Small intestine (tissue), 7 donors: ENCODE measurements around the gene PARN. TPM values are rescaled to one million over a fixed set of nuclear protein-coding genes. Genes with fewer than 3 reads are reported as not detected.
"Not testable (repeated sequence)": the region's sequence is repeated elsewhere in the genome, so short reads cannot be mapped to it uniquely, and the experiment has no call there.

Source experiments
- DNase-seq, 2 donors: peaks; one replicate each; pipeline versions ENCODE4 v3.0.0 to v3.0.0-alpha.2; 2013
- FAIRE-seq: peaks from 2 replicates; lab custom pipeline; 2012; peaks lifted over from hg19 to GRCh38; lab: Jason Lieb, UNC
- H3K27ac ChIP-seq, 3 donors: one replicate each; pipeline ENCODE4 v1.5.1; 2013; ENCODE audit warnings: low read length in 2 of 3, mild to moderate bottlenecking in 2 of 3, control low read depth in 1 of 3, inconsistent platforms in 1 of 3, low read depth in 1 of 3, moderate library complexity in 1 of 3
- H3K27me3 ChIP-seq, 3 donors: one replicate each; pipeline ENCODE4 v1.6.1; 2013; ENCODE audit warnings: low read length in 3 of 3, inconsistent platforms in 1 of 3; ENCODE audit not compliant: control insufficient read depth in 3 of 3, insufficient read depth in 3 of 3
- H3K36me3 ChIP-seq, 3 donors: one replicate each; pipeline ENCODE4 v1.6.1; 2013; ENCODE audit warnings: low read length in 3 of 3, inconsistent platforms in 1 of 3, low read depth in 1 of 3, mild to moderate bottlenecking in 1 of 3, moderate library complexity in 1 of 3; ENCODE audit not compliant: control insufficient read depth in 3 of 3, insufficient read depth in 2 of 3
- H3K4me1 ChIP-seq, 3 donors: one replicate each; pipeline ENCODE4 v1.6.1; 2013; ENCODE audit warnings: low read length in 2 of 3, inconsistent platforms in 1 of 3, low read depth in 1 of 3, mild to moderate bottlenecking in 1 of 3, moderate library complexity in 1 of 3; ENCODE audit not compliant: control insufficient read depth in 3 of 3, insufficient read depth in 2 of 3
- H3K4me3 ChIP-seq, 3 donors: one replicate each; pipeline ENCODE4 v1.5.1; 2013; ENCODE audit warnings: low read length in 3 of 3, control low read depth in 1 of 3, inconsistent platforms in 1 of 3, low read depth in 1 of 3, mild to moderate bottlenecking in 1 of 3, moderate library complexity in 1 of 3
- H3K9me3 ChIP-seq, 2 donors: one replicate each; pipeline ENCODE4 v1.6.1; 2013; ENCODE audit warnings: low read depth in 1 of 2, low read length in 1 of 2; ENCODE audit not compliant: control insufficient read depth in 2 of 2, insufficient read depth in 1 of 2
- WGBS, 3 donors: extraction: QIAGEN DNeasy Blood & Tissue Kit; methylation state at CpG; one replicate each; pipeline ENCODE4 v1.1.7; 2013; 5-methylcytosine and 5-hydroxymethylcytosine counted together
- polyA plus RNA-seq, 4 donors: library from polyadenylated mRNA; stranded (reverse) in 3 of 4; unstranded in 1 of 4; fragments of 200-250 nt in 3 of 4; fragments of 120-200 nt in 1 of 4; gene quantifications; one replicate each; pipeline versions ENCODE4 v1.2.1 to v1.2.3, GENCODE V29; 2013
- donor health status: healthy with polysubstance abuse.
- donor health status: control.
- donor health status: control.
- donor health status: Bipolar disorder and iron deficiency.
- donor health status: healthy.

Gene PARN
- polyA plus RNA-seq, 4 donors, result 11.1 to 25.5 (median 15.8) TPM

DNA sequence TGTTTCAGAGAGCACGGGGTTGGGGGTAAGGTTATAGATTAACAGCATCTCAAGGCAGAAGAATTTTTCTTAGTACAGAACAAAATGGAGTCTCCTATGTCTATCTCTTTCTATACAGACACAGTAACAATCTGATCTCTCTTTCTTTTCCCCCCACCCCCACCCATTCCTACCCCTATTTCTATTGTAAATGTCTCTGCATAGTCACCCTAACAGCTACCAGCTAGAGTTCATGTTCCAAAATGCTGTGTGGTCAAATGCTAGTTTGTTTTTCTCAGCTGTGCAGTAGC is 6.8 kb upstream of the PARN start:
- DNase-seq, H3K4me3 ChIP-seq, H3K9me3 ChIP-seq, H3K27me3 ChIP-seq, FAIRE-seq: not testable (repeated sequence)
- Histone ChIP-seq H3K36me3 (peaks cover 0 to 30% (median 4%) of the 10 kb centered on the region in 3 donors), H3K27ac (peak overlapping the region; percentile 22 to 63 (median 54)), H3K4me1 (peaks cover 15 to 28% (median 19%) of the 10 kb centered on the region in 3 donors)
- WGBS, 3 donors, result 11 to 41% (median 33%) methylated on average over 1 of the region's 1 CpG

DNA sequence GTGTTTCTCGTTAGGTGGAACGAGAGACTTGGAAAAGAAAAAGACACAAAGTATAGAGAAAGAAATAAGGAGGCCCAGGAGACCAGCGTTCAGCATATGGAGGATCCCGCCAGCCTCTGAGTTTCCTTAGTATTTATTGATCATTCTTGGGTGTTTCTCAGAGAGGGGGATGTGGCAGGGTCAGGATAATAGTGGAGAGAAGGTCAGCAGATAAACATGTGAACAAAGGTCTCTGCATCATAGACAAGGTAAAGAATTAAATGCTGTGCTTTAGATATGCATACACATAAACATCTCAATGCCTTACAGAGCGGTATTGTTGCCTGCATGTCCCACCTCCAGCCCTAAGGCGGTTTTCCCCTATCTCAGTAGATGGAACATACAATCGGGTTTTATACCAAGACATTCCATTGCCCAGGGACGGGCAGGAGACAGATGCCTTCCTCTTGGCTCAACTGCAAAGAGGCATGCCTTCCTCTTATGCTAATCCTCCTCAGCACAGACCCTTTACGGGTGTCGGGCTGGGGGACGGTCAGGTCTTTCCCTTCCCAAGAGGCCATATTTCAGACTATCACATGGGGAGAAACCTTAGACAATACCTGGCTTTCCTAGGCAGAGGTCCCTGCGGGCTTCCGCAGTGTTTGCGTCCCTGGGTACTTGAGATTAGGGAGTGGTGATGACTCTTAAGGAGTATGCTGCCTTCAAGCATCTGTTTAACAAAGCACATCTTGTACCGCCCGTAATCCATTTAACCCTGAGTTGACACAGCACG is 6.3 kb upstream of the PARN start:
- not testable (repeated sequence) for H3K9me3 ChIP-seq, H3K27me3 ChIP-seq, FAIRE-seq, H3K4me3 ChIP-seq
- peaks cover 0 to 29% (median 4%) of the 10 kb centered on the region in 3 donors for H3K36me3 ChIP-seq
- H3K4me1 ChIP-seq, result peaks cover 12 to 31% (median 19%) of the 10 kb centered on the region in 3 donors
- WGBS, 3 donors, result 22 to 46% (median 34%) methylated on average over 17 of the region's 17 CpGs
- peak; percentile 45 to 71 for DNase-seq
- H3K27ac ChIP-seq, result peak overlapping the region; percentile 57 to 100 (median 65)

DNA sequence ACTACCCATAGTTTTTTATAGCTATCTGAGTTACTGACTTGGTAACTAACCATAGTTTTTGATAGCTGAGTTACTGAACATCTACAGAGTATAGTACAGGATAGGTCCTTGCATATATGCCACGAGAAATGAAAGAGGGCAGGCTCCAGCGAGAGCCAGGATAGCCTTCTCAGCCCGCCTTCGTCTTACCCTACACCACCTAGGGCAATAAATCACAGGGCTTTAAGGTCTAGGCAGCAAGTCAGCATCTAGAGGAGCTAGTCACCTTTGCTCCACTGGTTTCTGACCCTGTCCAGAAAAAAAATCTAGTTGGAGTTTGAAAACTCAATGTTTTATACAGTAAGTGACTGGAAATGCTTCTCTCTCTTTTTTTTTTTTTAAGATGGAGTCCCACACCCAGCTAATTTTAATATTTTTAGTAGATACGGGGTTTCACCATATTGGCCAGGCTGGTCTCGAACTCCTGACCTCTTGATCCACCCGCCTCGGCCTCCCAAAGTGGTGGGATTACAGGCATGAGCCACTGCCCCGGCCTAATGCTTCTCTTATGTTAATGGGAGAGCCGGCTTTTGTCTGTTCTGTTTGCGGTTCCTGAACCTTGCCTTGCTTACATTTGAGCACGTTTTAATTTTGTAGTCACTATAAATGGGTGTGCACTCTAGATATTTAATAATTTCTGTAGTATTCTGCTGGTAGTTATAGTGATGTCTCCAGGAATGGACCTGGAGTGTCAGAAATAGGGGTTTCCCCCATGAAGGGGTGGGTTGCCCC is 5.5 kb upstream of the PARN start:
- H3K9me3 ChIP-seq, result peaks cover 0 to 1% of the 10 kb centered on the region in 2 donors
- H3K27me3 ChIP-seq, result no peaks in the 10 kb centered on the region
- H3K4me3 ChIP-seq, result no peak overlapping the region
- peaks cover 0 to 25% (median 4%) of the 10 kb centered on the region in 3 donors for H3K36me3 ChIP-seq
- FAIRE-seq (no peak), DNase-seq (peak; percentile 63 to 80)
- WGBS, 3 donors, result 25 to 53% (median 44%) methylated on average over 12 of the region's 12 CpGs
- peaks cover 12 to 31% (median 19%) of the 10 kb centered on the region in 3 donors for H3K4me1 ChIP-seq
- H3K27ac ChIP-seq, result peak overlapping the region; percentile 57 to 100 (median 65)

DNA sequence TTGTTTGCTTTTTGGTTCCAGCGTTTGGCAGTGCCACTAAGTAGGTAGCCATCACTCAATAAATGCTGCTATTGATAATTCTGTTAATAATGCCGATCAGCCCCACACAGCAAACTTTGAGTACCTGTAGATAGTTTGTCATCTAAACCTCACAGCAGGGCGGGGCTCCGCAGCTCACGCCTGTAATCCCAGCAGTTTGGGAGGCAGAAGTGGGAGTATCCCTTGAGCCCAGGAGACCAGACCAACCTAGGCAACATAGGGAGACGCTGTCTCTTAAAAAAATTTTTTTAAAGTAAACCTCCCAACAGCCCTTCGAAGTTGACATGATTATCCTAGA is 4.3 kb upstream of the PARN start:
- peaks cover 10 to 31% (median 18%) of the 10 kb centered on the region in 3 donors for H3K4me1 ChIP-seq
- WGBS, 3 donors, result 26 to 54% (median 42%) methylated on average over 7 of the region's 7 CpGs
- no peaks in the 10 kb centered on the region for H3K27me3 ChIP-seq
- FAIRE-seq (no peak), DNase-seq (no peak)
- peak overlapping the region; percentile 95 to 100 (median 99) for H3K27ac ChIP-seq
- peak overlapping the region in 2 of 3 donors; percentile 24 to 93 for H3K4me3 ChIP-seq
- peaks cover 0 to 3% of the 10 kb centered on the region in 2 donors for H3K9me3 ChIP-seq
- H3K36me3 ChIP-seq, result peaks cover 0 to 15% (median 4%) of the 10 kb centered on the region in 3 donors

DNA sequence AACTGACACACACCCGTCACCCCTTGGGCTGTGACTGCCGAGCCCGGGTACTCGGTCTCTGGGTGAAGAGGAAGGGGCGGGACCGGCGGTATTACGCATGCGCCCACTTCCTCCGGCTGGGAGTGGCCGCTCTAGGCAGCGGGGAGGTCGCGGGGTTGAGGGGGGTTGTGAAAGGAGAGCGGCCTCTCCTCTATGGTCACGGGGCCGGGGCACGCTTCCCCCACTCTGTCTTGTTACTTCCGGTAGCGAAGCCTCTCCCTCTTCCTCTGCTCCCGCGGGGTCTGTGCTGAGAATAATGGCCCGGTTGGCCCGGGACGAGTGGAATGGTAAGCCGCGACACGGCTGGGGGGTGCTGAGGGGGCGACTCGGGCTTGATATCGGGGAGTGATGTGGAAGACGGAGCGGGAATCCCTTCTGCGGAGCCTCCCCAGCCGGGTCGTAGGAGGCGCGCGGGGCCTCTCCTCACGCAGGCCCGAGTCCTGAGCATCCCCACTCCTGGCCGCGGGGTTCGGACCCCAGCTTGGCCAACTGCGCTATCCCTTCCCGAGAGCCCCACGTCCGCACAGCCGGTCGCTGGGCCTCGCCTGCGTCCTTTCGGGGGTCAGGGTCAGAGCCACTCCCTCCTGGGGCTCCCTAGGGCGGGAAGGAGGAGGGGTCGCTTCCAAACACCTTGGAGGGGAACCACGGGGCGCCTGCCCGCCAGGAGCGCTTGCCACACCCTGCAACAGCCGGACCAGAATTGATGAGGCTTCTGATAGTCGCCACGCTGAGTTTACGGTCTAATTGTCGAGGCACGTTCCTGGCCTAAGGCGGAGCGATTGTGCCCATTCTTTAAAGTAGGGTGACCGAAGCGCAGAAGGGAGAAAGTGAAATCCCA is 2.9 kb upstream of the PARN start, which contains the start of gene BFAR:
TSS of gene BFAR (plus strand) at position 259 of the 877 bp plus-strand sequence. CDS start 11,396 bp downstream, outside the sequence.
- Histone ChIP-seq H3K4me1 (peaks cover 8 to 35% (median 21%) of the 10 kb centered on the region in 3 donors), H3K9me3 (peaks cover 0 to 3% of the 10 kb centered on the region in 2 donors), H3K27ac (peak within 1 kb of the TSS; percentile 95 to 100 (median 99)), H3K4me3 (peak within 1 kb of the TSS; percentile 93), H3K36me3 (peaks cover 0 to 3% (median 0%) of the 10 kb centered on the region in 3 donors), H3K27me3 (no peaks in the 10 kb centered on the region)
- WGBS, 3 donors, result 0% methylated on average over 54 to 69 of the region's 69 CpGs
- FAIRE-seq, result no peak
- peak; percentile 98 to 99 for DNase-seq

DNA sequence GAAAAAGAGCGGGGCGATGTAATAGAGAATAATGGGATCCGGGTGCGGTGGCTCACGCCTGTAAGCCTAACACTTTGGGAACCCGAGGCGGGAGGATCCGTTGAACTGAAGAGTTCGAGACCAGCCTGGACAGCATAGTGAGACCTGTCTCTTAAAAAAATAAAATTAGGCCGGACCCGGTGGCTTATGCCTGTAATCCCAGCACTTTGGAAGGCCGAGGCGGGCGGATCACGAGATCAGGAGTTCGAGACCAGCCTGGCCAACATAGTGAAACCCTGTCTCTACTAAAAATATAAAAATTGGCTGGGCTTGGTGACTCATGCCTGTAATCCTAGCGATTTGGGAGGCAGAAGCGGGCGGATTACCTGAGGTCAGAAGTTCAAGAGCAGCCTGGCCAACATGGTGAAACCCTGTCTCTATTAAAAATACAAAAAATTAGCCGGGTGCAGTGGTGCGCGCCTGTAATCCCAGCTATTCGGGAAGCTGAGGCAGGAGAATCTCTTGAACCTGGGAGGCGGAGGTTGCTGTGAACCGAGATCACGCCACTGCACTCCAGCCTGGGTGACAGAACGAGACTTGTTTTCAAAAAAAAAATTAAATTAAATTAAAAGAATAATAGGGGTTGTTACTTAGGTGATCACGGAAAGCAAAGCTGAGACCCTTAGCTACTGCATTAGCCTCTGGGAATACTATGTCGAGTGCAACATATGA is 715 bp upstream of the PARN start:
- H3K27me3 ChIP-seq, FAIRE-seq, H3K9me3 ChIP-seq, DNase-seq: not testable (repeated sequence)
- Histone ChIP-seq H3K36me3 (peaks cover 2 to 13% (median 2%) of the 10 kb centered on the region in 3 donors), H3K4me3 (peak overlapping the region in 1 of 3 donors; percentile 31), H3K27ac (peak overlapping the region; percentile 71 to 97 (median 92)), H3K4me1 (peaks cover 6 to 28% (median 21%) of the 10 kb centered on the region in 3 donors)
- 84 to 86% (median 85%) methylated on average over 27 to 29 of the region's 29 CpGs for WGBS, 3 donors

DNA sequence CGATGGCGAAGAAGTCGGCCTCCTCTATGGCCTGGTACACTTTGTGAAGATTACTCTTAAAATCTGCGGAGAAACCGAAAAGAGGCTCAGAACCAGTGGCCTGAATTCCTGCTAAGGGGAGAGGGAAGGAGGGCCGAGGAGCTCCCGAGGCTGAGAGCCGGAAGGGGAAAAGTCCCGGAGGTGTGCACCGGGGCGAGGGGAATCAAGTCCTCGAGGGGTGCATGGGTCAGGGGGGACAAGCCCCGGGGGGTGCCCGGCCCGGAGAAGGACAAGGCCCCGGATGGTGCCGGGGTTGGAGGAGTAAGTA is 495 bp downstream of the PARN start:
- Histone ChIP-seq H3K4me1 (peaks cover 3 to 15% (median 11%) of the 10 kb centered on the region in 3 donors), H3K36me3 (peaks cover 2 to 18% (median 2%) of the 10 kb centered on the region in 3 donors), H3K4me3 (peak overlapping the region; percentile 83 to 97 (median 88)), H3K9me3 (peaks cover 0 to 3% of the 10 kb centered on the region in 2 donors), H3K27me3 (no peaks in the 10 kb centered on the region), H3K27ac (peak overlapping the region; percentile 86 to 97 (median 86))
- WGBS, 3 donors, result 1 to 3% (median 1%) methylated on average over 17 of the region's 17 CpGs
- DNase-seq (peak in 1 of 2 donors; percentile 27), FAIRE-seq (no peak)
